OCI-LY7 (cell line): Measurements from ENCODE around the gene MYBBP1A. TPM values are rescaled to one million over a fixed set of nuclear protein-coding genes. Genes with fewer than 3 reads are reported as not detected.

Source experiments
- BruUV-seq: library from RNA; stranded (reverse); fragments of 400-500 nt; replicated peaks from 2 replicates; lab custom pipeline; 2021; lab: Mats Ljungman, UMichigan
- CTCF ChIA-PET: fragments of 300-600 bp; sonication (Branson Sonifier 250); formaldehyde crosslinking; loops from one replicate; lab custom pipeline; 2022; ENCODE audit warnings: antibody characterized with exemption; ENCODE audit not compliant: unreplicated experiment; lab: Charles Lee
- POLR2A ChIA-PET: fragments of 300-600 bp; sonication (Branson Sonifier 250); formaldehyde crosslinking; loops from one replicate; lab custom pipeline; 2022; ENCODE audit warnings: antibody characterized with exemption; lab: Charles Lee
- DNase-seq: peaks from one replicate; pipeline ENCODE4 v3.0.0-alpha.2; 2015; ENCODE audit warnings: low spot score
- H2AFZ ChIP-seq: fragments of 200-600 bp; sonication (generic), shearing (Covaris generic); 2 replicates; pipeline ENCODE4 v1.6.1; 2014; ENCODE audit warnings: mild to moderate bottlenecking, antibody characterized with exemption, low read length, moderate library complexity
- H3K27ac ChIP-seq: fragments of 200-600 bp; sonication (generic); 2 replicates; pipeline ENCODE4 v1.5.1; 2014; ENCODE audit warnings: mixed run types, low read depth, mild to moderate bottlenecking, moderate library complexity, low read length, inconsistent platforms; ENCODE audit not compliant: poor library complexity, severe bottlenecking
- H3K36me3 ChIP-seq: fragments of 200-600 bp; sonication (generic); 2 replicates; pipeline ENCODE4 v1.6.1; 2014; ENCODE audit warnings: mild to moderate bottlenecking, antibody characterized with exemption, low read length, moderate library complexity, mixed read lengths; ENCODE audit not compliant: insufficient read depth
- H3K4me1 ChIP-seq: fragments of 200-600 bp; sonication (generic); 2 replicates; pipeline ENCODE4 v1.5.1; 2014; ENCODE audit warnings: mild to moderate bottlenecking, low read length; ENCODE audit not compliant: insufficient read depth, poor library complexity, severe bottlenecking
- H3K4me2 ChIP-seq: fragments of 200-600 bp; sonication (generic); 2 replicates; pipeline ENCODE4 v1.6.1; 2014; ENCODE audit warnings: mild to moderate bottlenecking, low read length
- H3K4me3 ChIP-seq: fragments of 200-600 bp; sonication (generic); 2 replicates; pipeline ENCODE4 v1.5.1; 2014; ENCODE audit warnings: mild to moderate bottlenecking, low read depth, low read length; ENCODE audit not compliant: poor library complexity, severe bottlenecking
- H3K79me2 ChIP-seq: fragments of 200-600 bp; sonication (generic); 2 replicates; pipeline ENCODE4 v1.6.1; 2016; ENCODE audit warnings: low read depth, mild to moderate bottlenecking, low read length, moderate library complexity, mixed read lengths; ENCODE audit not compliant: insufficient read depth
- H3K9me2 ChIP-seq: fragments of 200-600 bp; sonication (generic); 2 replicates; pipeline ENCODE4 v1.6.1; 2016; ENCODE audit warnings: mild to moderate bottlenecking, low read length, mixed read lengths; ENCODE audit not compliant: insufficient read depth
- H3K9me3 ChIP-seq: fragments of 200-600 bp; sonication (generic); 2 replicates; pipeline ENCODE4 v1.6.1; 2014; ENCODE audit warnings: mild to moderate bottlenecking, mixed run types, low read length, mixed read lengths
- H4K20me1 ChIP-seq: fragments of 200-600 bp; sonication (generic); 2 replicates; pipeline ENCODE4 v1.6.1; 2014; ENCODE audit warnings: mild to moderate bottlenecking, antibody characterized with exemption, low read length, moderate library complexity, mixed read lengths; ENCODE audit not compliant: insufficient read depth
- EZH2phosphoT487 ChIP-seq: fragments of 200-600 bp; sonication (generic); IDR thresholded peaks from 2 replicates; pipeline ENCODE4 v1.6.1; 2018; ENCODE audit warnings: low read depth, borderline replicate concordance, mild to moderate bottlenecking, mixed run types, antibody characterized with exemption, low read length, moderate library complexity, mixed read lengths
- intact Hi-C: fragments of 100-400 bp; cut with micrococcal nuclease; formaldehyde crosslinking; loops from one replicate; pipeline ENCODE4 v1.10.0; 2022; ENCODE audit not compliant: unreplicated experiment
- total RNA-seq, 2 experiments: library from RNA; depleted of rRNA in 1 of 2; stranded (reverse); fragments of >200 nt in 1 of 2; shearing (Covaris generic) in 1 of 2; gene quantifications; 2 replicates each; pipeline ENCODE4 v1.2.3, GENCODE V29; 2014 to 2022
- TF ChIP-seq, protein P1 (sequence below): fragments of 200-600 bp; sonication (generic); conservative IDR thresholded peaks from 2 replicates; pipeline ENCODE4 v1.5.1; 2014; ENCODE audit warnings: mild to moderate bottlenecking, antibody characterized with exemption, low read length, moderate library complexity, mixed read lengths

MYBBP1A gene
- total RNA-seq, 2 experiments from 2014 or later: 131 to 142 TPM

GRCh38 chr17:4490637-4491061 is 64.5 kb downstream of the MYBBP1A start:
- Histone ChIP-seq H3K36me3 (no peaks in the 10 kb centered on the region), H3K79me2 (no peaks in the 10 kb centered on the region), H3K9me2 (no peaks in the 10 kb centered on the region), H3K9me3 (no peaks in the 10 kb centered on the region), H3K27ac (no peak overlapping the region), H3K4me2 (no peak overlapping the region), H3K4me1 (peaks cover 22% of the 10 kb centered on the region), H3K4me3 (no peak overlapping the region), H4K20me1 (no peaks in the 10 kb centered on the region), H2AFZ (no peak overlapping the region)
- no peak for DNase-seq
- ChIA-PET POLR2A (no interaction called here), CTCF (no interaction called here)
- TF ChIP-seq, protein P1, sequence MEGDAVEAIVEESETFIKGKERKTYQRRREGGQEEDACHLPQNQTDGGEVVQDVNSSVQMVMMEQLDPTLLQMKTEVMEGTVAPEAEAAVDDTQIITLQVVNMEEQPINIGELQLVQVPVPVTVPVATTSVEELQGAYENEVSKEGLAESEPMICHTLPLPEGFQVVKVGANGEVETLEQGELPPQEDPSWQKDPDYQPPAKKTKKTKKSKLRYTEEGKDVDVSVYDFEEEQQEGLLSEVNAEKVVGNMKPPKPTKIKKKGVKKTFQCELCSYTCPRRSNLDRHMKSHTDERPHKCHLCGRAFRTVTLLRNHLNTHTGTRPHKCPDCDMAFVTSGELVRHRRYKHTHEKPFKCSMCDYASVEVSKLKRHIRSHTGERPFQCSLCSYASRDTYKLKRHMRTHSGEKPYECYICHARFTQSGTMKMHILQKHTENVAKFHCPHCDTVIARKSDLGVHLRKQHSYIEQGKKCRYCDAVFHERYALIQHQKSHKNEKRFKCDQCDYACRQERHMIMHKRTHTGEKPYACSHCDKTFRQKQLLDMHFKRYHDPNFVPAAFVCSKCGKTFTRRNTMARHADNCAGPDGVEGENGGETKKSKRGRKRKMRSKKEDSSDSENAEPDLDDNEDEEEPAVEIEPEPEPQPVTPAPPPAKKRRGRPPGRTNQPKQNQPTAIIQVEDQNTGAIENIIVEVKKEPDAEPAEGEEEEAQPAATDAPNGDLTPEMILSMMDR: no peak
- TF ChIP-seq EZH2phosphoT487: no peak
- no TSS peak for BruUV-seq
- intact Hi-C loops: no loop called here

GRCh38 chr17:4490109-4490591 is 65.0 kb downstream of the MYBBP1A start:
- TF ChIP-seq EZH2phosphoT487: no peak
- TF ChIP-seq, protein P1: no peak
- Histone ChIP-seq H3K36me3 (no peaks in the 10 kb centered on the region), H3K27ac (no peak overlapping the region), H3K4me3 (no peak overlapping the region), H3K9me3 (no peaks in the 10 kb centered on the region), H2AFZ (no peak overlapping the region), H3K9me2 (no peaks in the 10 kb centered on the region), H3K79me2 (no peaks in the 10 kb centered on the region), H3K4me1 (peaks cover 22% of the 10 kb centered on the region), H3K4me2 (no peak overlapping the region), H4K20me1 (no peaks in the 10 kb centered on the region)
- intact Hi-C loops: no loop called here
- CTCF ChIA-PET: no interaction called here
- POLR2A ChIA-PET: no interaction called here
- no TSS peak for BruUV-seq
- no peak for DNase-seq

- H3K9me2 ChIP-seq: no peaks in the 10 kb centered on the region
- no peak overlapping the region for H3K4me2 ChIP-seq
- no peaks in the 10 kb centered on the region for H3K79me2 ChIP-seq
- H3K4me1 ChIP-seq: peaks cover 22% of the 10 kb centered on the region
- H3K4me3 ChIP-seq: no peak overlapping the region
- no TSS peak for BruUV-seq
- intact Hi-C loops: no loop called here
- no peak for TF ChIP-seq EZH2phosphoT487
- TF ChIP-seq, protein P1: no peak
- CTCF ChIA-PET: no interaction called here
- POLR2A ChIA-PET: interaction anchor here (0.6 kb wide), 1 partner anchor 103 kb away, joined by 4 read pairs; no protein-coding TSS in a partner anchor
- no peaks in the 10 kb centered on the region for H3K36me3 ChIP-seq
- DNase-seq: no peak
- H2AFZ ChIP-seq: no peak overlapping the region
- H4K20me1 ChIP-seq: no peaks in the 10 kb centered on the region
- no peaks in the 10 kb centered on the region for H3K9me3 ChIP-seq
- H3K27ac ChIP-seq: no peak overlapping the region
Measured at GRCh38 chr17:4488989-4489595, 66.1 kb downstream of the MYBBP1A start.

Other genes with a start within 250 kb of the MYBBP1A start
- gene UBE2G1, start 188.7 kb downstream of the MYBBP1A start, total RNA-seq (2014; rRNA removed; shearing (Covaris generic)): 115 and 124 TPM in 2 replicates
- 216 and 222 TPM in 2 replicates for gene UBE2G1, start 188.7 kb downstream of the MYBBP1A start, total RNA-seq (2022)
- 43.8 and 51.2 TPM in 2 replicates for gene SPNS3, start 121.4 kb downstream of the MYBBP1A start, total RNA-seq (2014; rRNA removed; shearing (Covaris generic))
- gene SPNS3, start 121.4 kb downstream of the MYBBP1A start, total RNA-seq (2022): 52.3 and 54.6 TPM in 2 replicates
- 1.1 and 5.4 TPM in 2 replicates for gene SPNS2, start 56.5 kb downstream of the MYBBP1A start, total RNA-seq (2014; rRNA removed; shearing (Covaris generic))
- 1.6 TPM in 2 replicates for gene SPNS2, start 56.5 kb downstream of the MYBBP1A start, total RNA-seq (2022)
- gene GGT6, start 5.2 kb upstream of the MYBBP1A start, total RNA-seq (2014; rRNA removed; shearing (Covaris generic)): not detected in 2 replicates
- not detected in 2 replicates for gene GGT6, start 5.2 kb upstream of the MYBBP1A start, total RNA-seq (2022)
- gene SMTNL2, start 29.1 kb upstream of the MYBBP1A start, total RNA-seq (2014; rRNA removed; shearing (Covaris generic)): not detected in 2 replicates
- gene SMTNL2, start 29.1 kb upstream of the MYBBP1A start, total RNA-seq (2022): not detected in 2 replicates
- gene ALOX15, start 86.3 kb upstream of the MYBBP1A start, total RNA-seq (2014; rRNA removed; shearing (Covaris generic)): not detected in 2 replicates
- gene ALOX15, start 86.3 kb upstream of the MYBBP1A start, total RNA-seq (2022): 1.8 TPM in 2 replicates
- gene PELP1, start 148.8 kb upstream of the MYBBP1A start, total RNA-seq (2014; rRNA removed; shearing (Covaris generic)): 28.2 and 36.8 TPM in 2 replicates
- 104 and 113 TPM in 2 replicates for gene PELP1, start 148.8 kb upstream of the MYBBP1A start, total RNA-seq (2022)
- 49.8 and 56.7 TPM in 2 replicates for gene ARRB2, start 155.2 kb upstream of the MYBBP1A start, total RNA-seq (2014; rRNA removed; shearing (Covaris generic))
- 84.9 and 96.1 TPM in 2 replicates for gene ARRB2, start 155.2 kb upstream of the MYBBP1A start, total RNA-seq (2022)
- 35.3 and 35.9 TPM in 2 replicates for gene MED11, start 176.0 kb upstream of the MYBBP1A start, total RNA-seq (2014; rRNA removed; shearing (Covaris generic))
- gene MED11, start 176.0 kb upstream of the MYBBP1A start, total RNA-seq (2022): 19.0 and 19.2 TPM in 2 replicates
- gene ZMYND15, start 184.4 kb upstream of the MYBBP1A start, total RNA-seq (2014; rRNA removed; shearing (Covaris generic)): not detected in 2 replicates
- gene ZMYND15, start 184.4 kb upstream of the MYBBP1A start, total RNA-seq (2022): not detected in 2 replicates
- not detected in 2 replicates for gene CXCL16, start 184.5 kb upstream of the MYBBP1A start, total RNA-seq (2014; rRNA removed; shearing (Covaris generic))
- not detected in 2 replicates for gene CXCL16, start 184.5 kb upstream of the MYBBP1A start, total RNA-seq (2022)
- not detected in 2 replicates for gene TM4SF5, start 216.5 kb upstream of the MYBBP1A start, total RNA-seq (2014; rRNA removed; shearing (Covaris generic))
- gene TM4SF5, start 216.5 kb upstream of the MYBBP1A start, total RNA-seq (2022): not detected in 2 replicates
- not detected in 2 replicates for gene VMO1, start 231.0 kb upstream of the MYBBP1A start, total RNA-seq (2014; rRNA removed; shearing (Covaris generic))
- 0.55 TPM in 1 of 2 replicates, not detected in the other for gene VMO1, start 231.0 kb upstream of the MYBBP1A start, total RNA-seq (2022)
- gene GLTPD2, start 233.6 kb upstream of the MYBBP1A start, total RNA-seq (2014; rRNA removed; shearing (Covaris generic)): not detected in 2 replicates
- not detected in 2 replicates for gene GLTPD2, start 233.6 kb upstream of the MYBBP1A start, total RNA-seq (2022)
- gene PSMB6, start 240.8 kb upstream of the MYBBP1A start, total RNA-seq (2014; rRNA removed; shearing (Covaris generic)): 144 and 155 TPM in 2 replicates
- 111 and 137 TPM in 2 replicates for gene PSMB6, start 240.8 kb upstream of the MYBBP1A start, total RNA-seq (2022)